AG08395 (cell line): Measurements from ENCODE around the gene AGBL3.
"Not testable (repeated sequence)": the region's sequence is repeated elsewhere in the genome, so short reads cannot be mapped to it uniquely, and the experiment has no call there.

Experiments used
- DNase-seq: peaks from one replicate; pipeline ENCODE4 v3.0.0; 2012; ENCODE audit warnings: mixed read lengths, low spot score

AGBL3 gene

DNA sequence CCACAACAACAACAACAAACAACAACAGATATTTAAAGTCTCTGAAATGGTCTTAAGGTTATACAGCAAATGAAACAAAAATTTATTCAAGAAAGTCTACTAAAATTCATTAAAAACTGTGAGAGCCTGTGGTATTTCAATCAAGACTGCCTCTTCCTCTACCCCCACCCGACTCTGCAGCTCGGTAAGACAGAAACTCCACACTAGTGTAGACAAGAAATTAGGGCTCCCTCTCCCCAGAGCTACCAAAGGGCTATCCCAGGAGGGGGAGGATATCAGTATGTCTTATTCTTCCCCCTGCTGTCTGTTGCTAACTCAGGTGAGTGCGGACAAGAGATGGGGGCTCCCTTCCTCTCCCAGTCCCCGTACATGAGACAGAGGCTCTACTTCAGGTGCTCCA, 90.6 kb downstream of the AGBL3 start:
- no peak for DNase-seq

DNA sequence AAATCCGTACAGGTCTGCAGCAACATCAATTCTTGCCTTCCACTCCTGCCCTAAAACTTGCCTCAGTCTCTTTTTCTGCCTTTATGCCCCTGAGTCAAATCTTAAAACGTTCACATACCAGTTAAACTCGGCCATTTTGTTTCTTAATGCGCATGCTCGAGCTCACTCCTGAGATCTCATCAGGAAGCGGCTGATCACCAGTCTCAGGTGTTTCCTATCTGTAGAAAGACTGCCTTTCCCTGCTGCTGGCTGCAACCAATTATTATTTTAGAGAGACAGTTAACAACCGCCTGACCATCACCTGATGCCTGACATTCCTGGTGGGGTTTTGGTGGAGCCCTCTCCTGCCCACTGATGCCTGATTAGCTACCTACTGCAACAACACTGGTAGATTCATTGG, 91.3 kb downstream of the AGBL3 start:
- no peak for DNase-seq

DNA sequence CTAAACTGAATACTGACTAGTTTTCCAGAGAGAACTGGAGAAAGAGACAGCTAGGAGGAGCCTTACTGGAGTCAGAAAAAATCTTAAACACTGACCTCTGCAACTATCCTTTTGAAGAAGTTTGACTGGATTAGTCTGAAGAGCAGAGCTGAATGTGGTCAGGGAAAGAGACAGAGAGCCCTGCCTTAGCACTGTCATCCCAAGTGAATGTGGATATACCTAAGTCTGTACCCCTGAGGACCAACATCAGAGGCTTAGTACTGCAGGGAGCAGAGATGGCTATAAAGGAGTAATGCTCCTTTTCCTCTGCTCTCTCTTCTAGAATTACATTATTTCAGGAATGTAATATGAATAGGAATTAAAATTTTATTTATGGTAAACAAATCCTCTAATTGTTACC, 91.7 kb downstream of the AGBL3 start:
- no peak for DNase-seq

DNA sequence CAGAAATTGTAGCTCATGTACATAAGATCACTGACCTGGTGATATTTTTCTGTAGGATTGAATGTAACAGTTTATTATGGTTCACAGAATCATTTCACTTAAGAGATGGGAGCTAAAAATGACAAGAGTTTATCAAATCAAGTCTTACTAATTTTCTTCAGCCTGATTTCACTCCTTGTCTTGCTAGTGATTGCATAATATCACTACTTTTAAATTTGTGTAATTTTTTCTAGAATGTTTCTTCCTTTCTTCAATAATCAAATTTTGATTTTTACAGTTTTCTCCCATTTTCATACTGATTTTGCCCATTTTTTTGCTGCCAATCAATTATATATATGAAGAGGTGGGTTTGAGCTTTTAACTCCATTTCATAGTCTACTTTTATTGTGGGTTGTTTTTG, 92.8 kb downstream of the AGBL3 start:
- no peak for DNase-seq

DNA sequence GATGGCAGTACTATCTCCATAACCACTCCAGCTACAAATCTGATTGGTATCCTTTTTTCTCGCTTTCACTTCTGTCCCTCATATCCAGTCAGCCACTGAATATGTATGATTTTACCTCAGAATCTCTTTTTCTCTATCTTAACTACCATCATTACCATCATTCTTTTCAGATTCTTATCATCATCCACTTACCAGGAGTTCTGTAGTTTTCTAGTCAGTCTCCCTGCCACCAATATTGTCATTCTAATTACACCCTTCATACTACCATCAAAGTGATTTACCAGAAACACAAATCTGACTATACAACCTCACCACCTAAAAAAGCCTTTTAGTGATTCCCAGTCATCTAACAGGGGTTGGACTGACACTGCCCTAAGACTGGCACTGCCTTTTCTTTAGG, 96.7 kb downstream of the AGBL3 start:
- no peak for DNase-seq

DNA sequence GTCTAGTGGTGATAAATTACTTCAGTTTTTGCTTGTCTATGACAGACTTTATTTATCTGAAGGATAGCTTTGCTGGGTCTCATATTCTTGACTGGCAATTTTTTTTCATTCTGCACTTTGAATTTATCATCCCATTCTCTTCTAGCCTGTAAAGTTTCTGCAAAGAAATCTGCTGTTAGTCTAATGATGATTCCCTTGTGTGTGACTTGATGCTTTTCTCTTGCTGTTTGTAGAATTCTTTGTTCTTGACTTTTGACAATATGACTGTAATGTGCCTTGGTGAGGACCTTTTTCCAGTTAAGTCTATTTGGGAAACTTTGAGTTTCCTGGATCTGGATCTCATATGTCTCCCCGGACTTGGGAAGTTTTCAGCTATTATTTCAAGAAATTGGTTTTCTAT, 102.3 kb downstream of the AGBL3 start:
- DNase-seq = no peak

DNA sequence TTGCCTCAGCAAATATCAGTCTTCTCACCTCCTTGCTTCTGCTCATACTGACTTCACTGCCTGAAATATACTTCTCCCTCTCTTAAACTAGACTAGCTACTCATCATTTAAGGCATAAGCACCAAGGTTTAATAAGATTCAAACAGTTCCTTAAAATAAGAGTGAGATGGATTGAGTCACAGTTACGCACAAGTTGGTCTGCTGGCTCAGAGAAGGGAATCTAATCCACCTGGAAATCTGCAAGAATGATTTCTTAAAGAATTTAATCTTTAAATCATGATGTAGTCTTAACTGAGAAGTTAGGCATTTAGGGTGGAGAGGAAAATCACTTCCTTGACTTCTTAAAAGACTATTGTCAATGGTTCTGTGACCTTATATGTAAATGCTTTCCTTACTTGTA, 105.4 kb downstream of the AGBL3 start:
- no peak for DNase-seq

DNA sequence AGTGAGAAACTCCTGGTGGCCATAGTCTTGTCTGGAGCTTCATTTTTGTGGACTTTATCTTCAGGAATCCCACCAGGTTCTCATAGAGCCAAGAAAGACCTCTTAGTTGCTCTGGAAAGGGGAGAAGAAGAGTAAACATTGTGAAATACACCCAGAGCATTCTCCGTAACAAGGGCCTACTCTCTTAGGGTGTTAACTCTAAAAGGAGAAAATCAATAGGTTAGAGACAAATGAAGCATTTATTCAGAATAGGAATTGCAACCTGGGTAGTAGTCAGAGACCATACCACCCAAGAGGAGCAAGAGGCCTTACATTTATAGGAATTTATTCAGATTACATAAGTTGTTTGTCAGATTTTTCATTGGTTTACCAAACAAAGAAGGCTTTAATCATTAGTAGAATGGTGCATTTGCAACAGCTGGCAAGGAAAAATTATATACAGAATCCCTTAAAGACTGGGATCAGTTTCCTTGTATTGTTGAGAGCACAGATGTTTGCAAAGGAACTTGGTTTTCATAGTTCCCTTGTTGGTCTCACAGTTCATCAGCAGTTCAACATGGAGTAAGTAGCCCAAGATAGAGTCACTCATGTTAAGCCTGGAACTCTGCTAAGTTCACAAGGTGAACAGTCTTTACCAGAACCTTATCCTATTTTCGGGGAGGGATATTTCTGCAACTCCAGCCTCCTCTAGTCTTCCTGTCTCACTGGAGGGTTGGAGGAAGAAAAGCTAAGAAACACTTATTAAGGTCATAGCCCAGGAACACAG, 108.3 kb downstream of the AGBL3 start:
- no peak for DNase-seq

DNA sequence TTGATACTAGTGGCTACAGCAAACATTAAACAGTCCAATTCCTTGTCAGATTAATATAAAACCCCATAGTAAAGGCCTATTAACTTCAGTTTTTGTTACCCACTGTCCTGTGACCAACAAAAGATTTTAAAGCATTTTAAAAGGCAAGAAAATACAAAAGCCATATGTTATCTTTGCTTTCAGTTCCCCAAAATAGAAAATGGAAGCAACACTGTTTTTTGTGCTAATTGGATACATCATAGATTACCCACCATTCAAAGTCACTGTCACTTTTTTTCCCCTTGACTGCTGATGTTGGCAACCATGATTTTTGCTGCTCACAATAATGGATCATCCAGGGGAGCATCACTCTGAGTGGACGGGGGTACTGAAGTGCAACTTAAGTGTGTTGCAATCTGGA, 109.1 kb downstream of the AGBL3 start:
- DNase-seq = no peak

DNA sequence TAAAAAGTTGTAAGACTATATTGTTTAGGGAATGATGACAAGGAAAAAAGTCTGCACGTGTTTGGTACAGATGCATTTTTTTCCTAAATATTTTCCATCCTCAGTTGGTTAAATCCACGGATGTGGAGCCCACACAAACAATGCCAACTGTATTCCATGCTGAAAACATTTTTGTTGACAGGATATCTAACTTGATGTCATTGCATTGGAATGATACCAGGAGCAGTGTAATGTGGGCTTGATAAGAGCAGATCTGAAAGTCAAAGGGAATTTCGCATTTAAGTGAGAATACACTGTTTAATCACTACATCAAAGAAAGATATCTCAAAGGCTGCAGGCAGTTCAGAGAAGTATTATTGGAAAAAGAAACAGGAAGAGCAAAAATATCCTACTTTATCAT, 112.1 kb downstream of the AGBL3 start:
- no peak for DNase-seq

DNA sequence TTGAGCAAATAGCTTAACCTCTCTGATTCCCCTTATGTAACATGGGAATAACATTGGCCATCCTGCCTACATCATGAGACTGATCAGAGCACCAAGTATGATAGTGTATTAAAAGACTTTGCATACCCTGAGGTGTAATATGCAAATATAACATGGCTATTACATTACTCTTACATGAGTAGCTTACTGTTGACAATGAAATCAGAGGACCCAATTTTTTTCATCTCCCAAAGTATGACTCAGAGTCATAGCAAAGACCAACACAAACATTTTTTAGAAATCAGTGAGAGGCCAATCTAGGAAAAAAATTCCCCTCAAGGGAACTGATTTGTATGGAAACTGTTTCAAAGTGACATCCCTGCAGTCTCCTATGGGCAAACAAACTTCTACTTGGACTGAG, 114.5 kb downstream of the AGBL3 start:
- DNase-seq = no peak

DNA sequence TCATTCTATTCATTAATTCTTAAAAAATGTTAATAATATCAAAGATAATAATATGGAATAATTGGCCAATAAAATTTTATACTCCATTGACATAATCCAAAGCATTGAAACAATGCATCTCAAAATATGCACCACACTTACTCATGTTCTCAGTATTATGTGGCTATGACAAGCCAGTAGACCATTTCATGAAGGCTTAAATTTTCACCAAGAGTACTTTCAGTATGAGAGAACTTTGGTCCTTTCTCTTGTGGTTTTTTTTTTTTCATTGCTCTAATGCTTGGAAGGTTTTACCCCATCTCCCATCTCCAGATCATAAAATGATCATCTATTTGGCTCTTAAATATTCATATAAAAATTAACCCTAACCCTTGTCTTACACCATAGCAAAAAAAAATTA, 116.1 kb downstream of the AGBL3 start:
- DNase-seq = no peak

DNA sequence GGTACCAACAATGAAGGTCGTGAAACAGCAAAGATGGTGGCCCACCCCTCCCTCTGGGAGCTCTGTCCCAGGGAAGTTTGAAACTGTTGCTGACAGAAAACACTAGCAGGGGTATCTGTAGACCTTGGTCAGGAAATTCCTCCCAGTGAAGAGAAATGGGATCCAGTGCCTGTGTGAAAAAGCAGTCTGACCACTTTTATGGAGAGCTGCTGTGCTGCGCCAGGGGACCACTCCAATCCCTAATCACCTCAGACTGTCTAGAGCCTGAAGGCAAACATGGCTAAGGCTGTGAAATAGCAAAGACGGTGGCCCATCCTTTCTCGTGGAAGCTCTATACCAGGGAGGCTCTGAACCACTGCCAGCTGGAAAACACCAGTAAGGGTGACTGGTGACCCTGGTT, 123.3 kb downstream of the AGBL3 start:
- DNase-seq = no peak

DNA sequence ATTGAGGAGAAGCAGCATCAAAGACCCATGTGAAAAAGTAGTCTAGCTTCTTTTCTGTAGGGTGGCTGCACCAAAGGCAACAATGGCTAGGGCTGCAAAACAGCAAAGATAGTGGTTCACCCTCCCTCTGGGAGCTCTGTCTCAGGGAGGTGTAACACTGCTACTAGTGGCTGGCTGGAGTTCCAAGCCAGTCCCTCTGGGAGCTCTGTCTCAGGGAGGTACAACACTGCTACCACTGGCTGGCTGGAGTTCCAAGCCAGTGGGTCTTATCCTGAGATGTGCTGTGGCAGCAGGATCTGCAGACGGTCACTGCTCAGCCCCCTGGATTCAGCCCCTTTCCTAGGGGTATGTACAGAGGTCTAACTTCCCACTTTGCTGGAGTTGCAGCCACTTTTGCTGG, 123.7 kb downstream of the AGBL3 start:
- DNase-seq = no peak

DNA sequence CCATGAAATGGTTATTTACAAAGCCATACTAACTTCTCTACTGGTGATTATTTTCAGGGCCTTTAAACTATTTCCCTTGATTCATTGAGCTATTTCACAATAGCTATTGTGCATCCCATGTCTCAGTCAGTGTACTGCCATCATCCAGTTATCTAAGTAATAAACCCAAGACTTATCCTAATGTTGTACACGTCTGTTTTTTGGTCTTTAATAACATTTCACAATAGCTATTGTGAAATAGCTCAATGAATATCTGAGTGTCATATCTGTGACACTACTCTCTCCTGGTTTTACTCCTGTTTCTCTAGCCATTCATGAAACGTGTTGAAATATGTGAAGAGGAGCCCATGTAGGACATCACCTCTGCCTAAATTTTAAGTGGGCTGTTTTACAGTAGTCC, 125.1 kb downstream of the AGBL3 start:
- no peak for DNase-seq

DNA sequence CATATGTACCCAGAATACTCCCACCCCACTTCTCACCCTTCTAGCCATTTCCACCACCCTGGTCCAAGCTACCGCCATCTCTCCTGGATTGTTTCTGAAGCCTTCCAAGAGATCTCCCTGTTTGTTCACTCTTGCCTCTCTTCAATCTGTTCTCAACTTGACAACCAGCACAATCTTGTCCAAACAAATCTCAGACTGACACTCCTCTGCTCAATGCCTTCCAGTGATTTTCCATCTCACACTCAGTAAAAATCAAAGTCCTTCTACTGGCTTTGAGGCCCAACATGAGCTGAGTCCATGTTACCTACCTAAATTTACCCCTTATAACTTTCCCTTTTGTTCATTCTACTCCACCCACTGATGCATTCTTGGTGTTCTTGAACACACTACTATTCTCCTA, 128.3 kb downstream of the AGBL3 start:
- DNase-seq = no peak

DNA sequence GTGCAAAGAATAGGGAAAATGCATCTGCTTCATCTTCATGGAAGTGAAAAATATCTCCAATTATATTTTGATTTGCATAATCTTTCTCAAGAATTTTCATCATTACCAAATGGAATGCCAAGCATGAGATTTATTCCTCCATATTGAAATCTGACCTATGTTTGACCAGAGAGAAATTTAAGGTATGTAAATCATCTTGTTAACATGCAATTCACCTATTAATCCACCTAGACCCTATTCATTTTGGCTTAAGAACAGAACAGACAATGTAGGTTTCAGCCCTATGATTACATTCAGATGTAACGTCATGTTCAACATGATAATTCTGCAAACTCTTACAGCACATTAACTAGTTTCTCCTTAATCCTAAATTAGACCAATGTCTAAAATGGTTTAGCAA, 130.8 kb downstream of the AGBL3 start:
- no peak for DNase-seq

DNA sequence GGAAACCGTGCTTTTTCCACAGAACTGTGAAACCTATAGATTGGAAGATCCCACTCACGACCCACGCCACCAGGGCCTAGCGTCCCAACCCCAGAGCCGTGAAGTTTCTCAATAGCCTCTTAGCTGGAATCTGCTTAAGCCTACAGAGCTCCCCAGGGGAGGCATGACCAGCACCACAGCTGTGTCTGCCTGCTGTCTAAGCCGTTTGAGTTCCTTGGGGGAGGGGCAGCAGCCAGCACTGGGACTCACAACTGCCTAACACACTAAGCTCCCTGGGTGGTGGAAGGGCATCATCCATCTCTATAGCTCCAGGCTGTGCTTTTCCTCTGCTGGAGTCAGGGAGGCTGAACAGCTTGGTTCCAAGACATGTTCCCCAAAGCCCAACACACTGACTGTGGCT, 135.6 kb downstream of the AGBL3 start:
- DNase-seq = no peak

DNA sequence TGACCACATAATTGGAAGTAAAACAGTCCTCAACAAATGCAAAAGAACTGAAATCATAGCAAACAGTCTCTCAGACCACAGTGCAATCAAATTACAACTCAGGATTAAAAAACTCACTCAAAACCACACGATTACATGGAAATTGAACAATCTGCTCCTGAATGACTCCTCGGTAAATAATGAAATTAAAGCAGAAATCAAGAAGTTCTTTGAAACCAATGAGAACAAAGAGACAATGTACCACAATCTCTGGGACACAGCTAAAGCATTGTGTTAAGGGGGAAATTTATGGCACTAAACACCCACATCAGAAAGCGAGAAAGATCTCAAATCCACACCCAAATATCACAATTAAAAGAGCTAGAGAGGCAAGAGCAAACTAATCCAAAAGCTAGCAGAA, 138.3 kb downstream of the AGBL3 start:
- DNase-seq = not testable (repeated sequence)

DNA sequence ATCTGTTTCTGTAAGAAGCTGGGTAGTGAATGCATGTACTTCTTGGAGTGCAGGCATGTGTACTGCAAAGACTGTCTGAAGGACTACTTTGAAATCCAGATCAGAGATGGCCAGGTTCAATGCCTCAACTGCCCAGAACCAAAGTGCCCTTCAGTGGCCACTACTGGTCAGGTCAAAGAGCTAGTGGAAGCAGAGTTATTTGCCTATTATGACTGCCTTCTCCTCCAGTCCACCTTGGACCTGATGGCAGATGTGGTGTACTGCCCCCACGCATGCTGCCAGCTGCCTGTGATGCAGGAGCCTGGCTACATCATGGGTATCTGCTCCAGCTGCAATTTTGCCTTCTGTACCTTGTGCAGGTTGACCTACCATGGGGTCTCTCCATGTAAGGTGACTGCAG, 142.6 kb downstream of the AGBL3 start:
- no peak for DNase-seq

DNA sequence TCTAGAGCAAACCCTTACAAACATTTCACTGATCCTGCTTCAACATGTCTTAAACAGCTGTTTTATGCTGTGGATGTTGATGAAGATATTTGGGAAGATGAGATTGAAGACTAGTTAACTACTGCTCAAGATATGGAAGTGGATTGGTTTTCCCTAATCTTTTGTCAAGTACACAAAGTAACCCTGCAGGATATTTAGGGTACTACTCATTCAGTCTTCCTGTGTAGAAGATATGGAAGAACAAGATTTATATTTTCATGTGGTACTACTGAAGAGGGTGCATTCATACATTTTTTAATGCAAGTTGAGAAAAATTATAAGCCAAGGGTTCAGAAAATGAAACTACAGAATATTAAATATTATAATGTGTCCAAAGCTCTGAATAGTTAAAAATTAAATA, 143.3 kb downstream of the AGBL3 start:
- DNase-seq = no peak

DNA sequence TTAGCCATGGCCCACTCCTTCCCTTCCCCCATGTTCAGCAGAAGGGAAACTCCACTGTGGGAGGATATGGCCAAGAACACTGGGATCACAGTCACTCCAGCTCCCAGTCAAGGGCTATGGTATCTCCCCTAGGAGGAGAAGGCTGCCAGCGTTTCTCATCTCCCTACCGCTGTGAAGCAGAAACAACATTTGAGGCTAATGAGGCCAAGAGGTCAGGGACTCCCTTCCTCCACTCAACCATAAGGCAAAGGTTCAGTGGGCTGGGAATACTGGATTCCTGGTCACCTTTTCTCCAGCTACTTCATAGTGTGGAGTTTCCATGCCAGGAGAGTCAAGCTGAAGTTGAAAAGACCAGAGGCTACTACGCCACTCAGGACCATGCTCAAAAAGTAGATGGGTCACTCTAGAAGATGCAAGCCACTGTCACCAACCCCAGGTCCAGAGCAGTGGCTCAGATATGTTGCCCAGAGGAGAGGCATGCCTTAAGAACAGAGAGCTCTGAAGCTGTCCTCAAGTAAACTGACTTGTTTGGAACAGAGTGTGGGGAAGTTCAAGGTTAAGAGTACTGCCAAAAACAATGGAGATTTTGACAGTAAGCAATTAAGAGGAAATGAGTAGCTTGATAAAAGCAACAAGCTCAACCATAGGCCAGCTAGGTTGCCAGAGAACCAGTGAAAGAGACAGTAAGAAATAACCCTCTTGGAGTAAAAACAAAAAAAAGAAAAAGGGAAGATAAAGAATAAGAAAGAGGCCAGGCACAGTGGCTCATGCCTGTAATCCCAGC, 157.8 kb downstream of the AGBL3 start:
- no peak for DNase-seq

DNA sequence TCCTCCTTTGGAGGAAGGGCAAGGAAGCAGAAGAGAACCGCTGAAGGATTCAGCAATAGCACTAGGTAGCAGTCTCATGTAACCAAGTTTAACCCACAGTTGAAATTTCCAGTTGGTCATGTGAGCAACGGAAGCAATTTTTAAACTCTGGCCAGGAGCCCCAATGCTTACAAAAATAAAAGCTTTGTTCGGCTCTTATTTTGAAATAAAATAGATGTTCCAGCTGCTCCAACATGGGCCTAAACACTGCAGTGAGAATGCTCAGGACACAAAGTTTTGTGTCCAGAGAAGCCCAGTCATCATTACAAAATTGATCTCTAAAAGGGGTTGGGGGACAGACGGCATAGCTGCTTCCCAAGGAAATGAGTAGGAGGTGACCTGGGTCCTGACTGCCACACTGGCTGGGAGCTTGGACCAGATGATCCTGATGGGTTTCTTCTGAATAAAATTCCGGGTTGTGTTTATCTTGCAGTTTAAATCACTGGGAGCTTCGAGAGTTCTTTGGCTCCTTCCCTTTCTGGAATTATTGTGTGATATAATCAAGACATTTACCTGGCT, 161.1 kb downstream of the AGBL3 start:
- DNase-seq = peak; percentile 30
